Keratinocyte (primary cell): ENCODE results near the gene TENM4. TPM values are rescaled to one million over a fixed set of nuclear protein-coding genes. Genes with fewer than 3 reads are reported as not detected.

Source experiments
- DNase-seq: peaks from one replicate; pipeline ENCODE4 v3.0.0-alpha.2; 2011; ENCODE audit warnings: low read depth, missing footprints, low spot score
- FAIRE-seq: peaks from 2 replicates; lab custom pipeline; 2011; peaks lifted over from hg19 to GRCh38; lab: Jason Lieb, UNC
- H2AFZ ChIP-seq: 2 replicates; pipeline ENCODE4 v1.6.0; 2012; ENCODE audit warnings: low read length, control low read depth, inconsistent platforms; ENCODE audit not compliant: control insufficient read depth
- H3K27ac ChIP-seq: 2 replicates; pipeline ENCODE4 v1.5.1; 2011; ENCODE audit warnings: low read length; ENCODE audit not compliant: control insufficient read depth, insufficient read depth
- H3K27me3 ChIP-seq: 3 replicates; pipeline ENCODE4 v1.6.0; 2011; ENCODE audit warnings: low read length; ENCODE audit not compliant: control insufficient read depth, insufficient read depth; ENCODE audit errors: extremely low read depth
- H3K36me3 ChIP-seq, 2 experiments: 2 replicates in 1 of 2; 3 replicates in 1 of 2; pipeline ENCODE4 v1.5.1; 2011; ENCODE audit warnings: low read length in 2 of 2, mild to moderate bottlenecking in 1 of 2; ENCODE audit not compliant: control insufficient read depth in 2 of 2, insufficient read depth in 2 of 2; ENCODE audit errors: extremely low read depth in 1 of 2
- H3K4me1 ChIP-seq: 3 replicates; pipeline ENCODE4 v1.5.1; 2011; ENCODE audit warnings: low read length; ENCODE audit not compliant: control insufficient read depth, insufficient read depth; ENCODE audit errors: extremely low read depth
- H3K4me2 ChIP-seq: 3 replicates; pipeline ENCODE4 v1.6.0; 2011; ENCODE audit warnings: low read depth, low read length; ENCODE audit not compliant: control insufficient read depth, insufficient read depth; ENCODE audit errors: extremely low read depth
- H3K4me3 ChIP-seq, 3 experiments: fragments of 200-600 bp in 1 of 3; sonication (generic) in 1 of 3; 2 replicates in 2 of 3; 3 replicates in 1 of 3; pipeline ENCODE4 v1.5.1; 2011 to 2016; ENCODE audit warnings: low read length in 3 of 3, mild to moderate bottlenecking in 3 of 3, control low read depth in 2 of 3, inconsistent platforms in 1 of 3, low read depth in 1 of 3, mixed read lengths in 1 of 3, mixed run types in 1 of 3, moderate library complexity in 1 of 3; ENCODE audit not compliant: control insufficient read depth in 2 of 3, insufficient read depth in 2 of 3; ENCODE audit errors: extremely low read depth in 1 of 3
- H3K79me2 ChIP-seq: 2 replicates; pipeline ENCODE4 v1.6.0; 2012; ENCODE audit warnings: low read length; ENCODE audit not compliant: control insufficient read depth, insufficient read depth
- H3K9ac ChIP-seq: 3 replicates; pipeline ENCODE4 v1.6.0; 2011; ENCODE audit warnings: low read length; ENCODE audit not compliant: control insufficient read depth, insufficient read depth; ENCODE audit errors: extremely low read depth
- H3K9me1 ChIP-seq: 3 replicates; pipeline ENCODE4 v1.6.0; 2011; ENCODE audit warnings: low read length; ENCODE audit not compliant: control insufficient read depth, insufficient read depth; ENCODE audit errors: extremely low read depth
- H3K9me3 ChIP-seq: 2 replicates; pipeline ENCODE4 v1.5.1; 2012; ENCODE audit warnings: low read depth, low read length; ENCODE audit not compliant: control insufficient read depth
- H4K20me1 ChIP-seq: 3 replicates; pipeline ENCODE4 v1.6.0; 2011; ENCODE audit warnings: low read length; ENCODE audit not compliant: control insufficient read depth, insufficient read depth; ENCODE audit errors: extremely low read depth
- CTCF ChIP-seq, 3 experiments: IDR thresholded peaks in 1 of 3; conservative IDR thresholded peaks in 1 of 3; optimal IDR thresholded peaks in 1 of 3; 2 replicates in 2 of 3; 3 replicates in 1 of 3; pipeline versions ENCODE3 to v1.5.1; 2011; ENCODE audit warnings: low read length in 3 of 3, mild to moderate bottlenecking in 3 of 3, moderate library complexity in 2 of 3, control low read depth in 1 of 3, inconsistent platforms in 1 of 3; ENCODE audit not compliant: insufficient read depth in 2 of 3; ENCODE audit errors: extremely low read depth in 1 of 3
- EZH2 ChIP-seq: IDR thresholded peaks from one replicate; pipeline ENCODE4 v1.6.1; 2012; ENCODE audit warnings: inconsistent platforms, mild to moderate bottlenecking, low read length, moderate library complexity
- dilution Hi-C: fragments of 300-500 bp; cut with MboI; formaldehyde crosslinking; loops from one replicate; pipeline ENCODE4 v1.7.0; 2020; ENCODE audit warnings: low sequenced_read_pairs; ENCODE audit not compliant: extremely low pct_ligation_motif_present
- polyA plus RNA-seq, 5 experiments: library from polyadenylated mRNA; depleted of rRNA in 3 of 5; stranded (reverse) in 3 of 5; stranded (forward) in 1 of 5; unstranded in 1 of 5; fragments of >200 nt; gene quantifications; 1 replicate in 1 of 5; 2 replicates in 3 of 5; 3 replicates in 1 of 5; pipeline versions ENCODE4 v1.2.1 to v1.2.3, GENCODE V29; 2011 to 2012; ENCODE audit warnings: missing spikeins in 2 of 5, low read depth in 1 of 5, low replicate concordance in 1 of 5

The TENM4 gene
- polyA plus RNA-seq, 1 donor (not counting 4 experiments of a cell fraction or from before 2014, with no cell fraction given) = 3.5 TPM

GRCh38 chr11:79208126-79208525, 232.7 kb downstream of the TENM4 start:
- Histone ChIP-seq H3K36me3 (peaks cover 3 to 8% of the 10 kb centered on the region in 2 experiments), H2AFZ (no peak overlapping the region), H4K20me1 (no peaks in the 10 kb centered on the region), H3K79me2 (no peaks in the 10 kb centered on the region), H3K27ac (no peak overlapping the region), H3K4me2 (no peak overlapping the region), H3K9me1 (no peaks in the 10 kb centered on the region), H3K4me1 (no peaks in the 10 kb centered on the region), H3K27me3 (no peaks in the 10 kb centered on the region), H3K4me3 (no peak overlapping the region), H3K9me3 (no peaks in the 10 kb centered on the region), H3K9ac (no peak overlapping the region)
- no peak for FAIRE-seq
- no peak for TF ChIP-seq CTCF (optimal IDR thresholded peaks at IDR 0.05 in 1 of 3, IDR thresholded peaks at IDR 0.05 in 1 of 3, conservative IDR thresholded peaks at IDR 0.05 in 1 of 3; ENCODE audit: extremely low read depth in 1 of 3, insufficient read depth in 2 of 3, low read length in 3 of 3)
- TF ChIP-seq EZH2 = no peak
- DNase-seq = no peak
- dilution Hi-C loops = no loop called here

DNA sequence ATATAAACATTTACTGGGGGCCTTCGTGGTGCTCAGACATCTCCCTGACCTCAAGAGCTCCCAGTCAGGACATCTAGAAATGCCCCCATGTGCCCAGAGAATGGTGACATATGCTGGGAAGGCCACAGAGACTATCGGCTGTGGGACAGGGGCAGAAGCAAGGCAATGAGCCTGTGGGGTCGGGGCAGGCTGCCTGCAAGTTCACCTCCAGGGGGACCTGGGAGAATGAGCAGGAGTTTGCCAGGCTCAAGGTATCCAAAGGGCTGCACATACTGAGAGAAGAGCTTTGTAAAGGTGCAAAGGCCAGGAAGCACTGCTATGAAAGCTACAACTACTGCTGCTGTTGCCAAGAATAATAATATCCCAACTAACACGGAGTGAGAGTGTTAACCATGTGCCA, 233.9 kb downstream of the TENM4 start:
- Histone ChIP-seq H3K27me3 (no peaks in the 10 kb centered on the region), H3K9me3 (no peaks in the 10 kb centered on the region), H3K9me1 (no peaks in the 10 kb centered on the region), H3K27ac (no peak overlapping the region), H3K4me3 (no peak overlapping the region), H4K20me1 (no peaks in the 10 kb centered on the region), H3K36me3 (peaks cover 0 to 5% of the 10 kb centered on the region in 2 experiments), H3K9ac (no peak overlapping the region), H2AFZ (no peak overlapping the region), H3K79me2 (no peaks in the 10 kb centered on the region), H3K4me1 (peaks cover 2% of the 10 kb centered on the region), H3K4me2 (no peak overlapping the region)
- FAIRE-seq (no peak), DNase-seq (no peak)
- TF ChIP-seq CTCF (optimal IDR thresholded peaks at IDR 0.05 in 1 of 3, IDR thresholded peaks at IDR 0.05 in 1 of 3, conservative IDR thresholded peaks at IDR 0.05 in 1 of 3; ENCODE audit: extremely low read depth in 1 of 3, insufficient read depth in 2 of 3, low read length in 3 of 3) (no peak), EZH2 (no peak)
- dilution Hi-C loops = no loop called here
